Fibroblast of the aortic adventitia (primary cell): Measurements from ENCODE around the gene GGCT. TPM values are rescaled to one million over a fixed set of nuclear protein-coding genes. Genes with fewer than 3 reads are reported as not detected.

Experiments used
- DNase-seq: peaks from one replicate; pipeline ENCODE4 v3.0.0-alpha.2; 2010; ENCODE audit warnings: low read depth
- H3K4me3 ChIP-seq: 2 replicates; pipeline ENCODE4 v1.5.1; 2011; ENCODE audit warnings: low read depth, mild to moderate bottlenecking, control low read depth, low read length, moderate library complexity
- CTCF ChIP-seq: IDR thresholded peaks from 2 replicates; pipeline ENCODE4 v1.5.1; 2011; ENCODE audit warnings: mild to moderate bottlenecking, low read length, control low read depth, inconsistent platforms; ENCODE audit not compliant: insufficient read depth
- total RNA-seq: library from RNA; depleted of rRNA; stranded (reverse); fragments of >200 nt; gene quantifications from 2 replicates; pipeline ENCODE4 v1.2.3, GENCODE V29; 2012; ENCODE audit warnings: low replicate concordance

The GGCT gene
- total RNA-seq, 1 donor, result 27.3 TPM

GRCh38 chr7:30479202-30480120 lies 25.2 kb downstream of the GGCT start:
- peak overlapping the region; percentile 80 for H3K4me3 ChIP-seq
- DNase-seq, result peak; percentile 58
- TF ChIP-seq CTCF, result no peak

- H3K4me3 ChIP-seq, result peak within 1 kb of the TSS; percentile 80
- no peak for TF ChIP-seq CTCF
- DNase-seq, result peak; percentile 72
These were observed 26.1 kb downstream of the GGCT start, which contains the start of gene NOD1 for GRCh38 chr7:30478349-30479201. Gene NOD1, minus strand, starts transcription at chr7:30478784. Its CDS starts 21,863 bp downstream, at chr7:30456921.

- DNase-seq, result peak; percentile 56
- no peak for TF ChIP-seq CTCF
- H3K4me3 ChIP-seq, result no peak overlapping the region
These were observed 28.0 kb downstream of the GGCT start for GRCh38 chr7:30476459-30477145.

GRCh38 chr7:30475580-30475979 lies 29.0 kb downstream of the GGCT start:
- no peak for TF ChIP-seq CTCF
- peak; percentile 52 for DNase-seq
- H3K4me3 ChIP-seq, result peak overlapping the region; percentile 2

GRCh38 chr7:30474893-30475292 lies 29.7 kb downstream of the GGCT start:
- peak; percentile 99 for DNase-seq
- TF ChIP-seq CTCF, result no peak
- H3K4me3 ChIP-seq, result no peak overlapping the region

- H3K4me3 ChIP-seq, result no peak overlapping the region
- TF ChIP-seq CTCF, result no peak
- no peak for DNase-seq
These were observed 30.1 kb downstream of the GGCT start for GRCh38 chr7:30474485-30474884.
